Peyer's patch (tissue), 4 donors: Measurements from ENCODE around the gene SPEM1.

Experiments
- CTCF ChIP-seq, 6 experiments: fragments of 450-650 bp in 4 of 6; fragments of 200-600 bp in 2 of 6; sonication (generic) in 1 of 6; IDR thresholded peaks; one replicate each; pipeline ENCODE4 v1.5.1; 2017 to 2019; ENCODE audit warnings: antibody characterized with exemption in 6 of 6, mild to moderate bottlenecking in 3 of 6, moderate library complexity in 1 of 6
- POLR2A ChIP-seq, 2 donors: fragments of 450-650 bp; IDR thresholded peaks; one replicate each; pipeline ENCODE4 v1.5.1; 2017; ENCODE audit warnings: antibody characterized with exemption in 2 of 2, mild to moderate bottlenecking in 2 of 2, moderate library complexity in 2 of 2

- TF ChIP-seq CTCF (IDR thresholded peaks at IDR 0.05), result no peak
- TF ChIP-seq POLR2A (IDR thresholded peaks at IDR 0.05), result no peak
These were observed 23.7 kb downstream of the SPEM1 start for GRCh38 chr17:7443499-7444485.
